Dermis microvascular lymphatic vessel endothelial cell (primary cell): ENCODE results near the gene LAMTOR1. TPM values are rescaled to one million over a fixed set of nuclear protein-coding genes. Genes with fewer than 3 reads are reported as not detected.

Experiments
- DNase-seq, 2 donors: peaks; one replicate each; pipeline versions ENCODE4 v3.0.0 to v3.0.0-alpha.2; 2010; ENCODE audit warnings: low read depth in 2 of 2
- total RNA-seq: library from RNA; depleted of rRNA; stranded (reverse); fragments of >200 nt; gene quantifications from 2 replicates; pipeline ENCODE4 v1.2.1, GENCODE V29; 2014

The LAMTOR1 gene
- total RNA-seq, 1 donor from 2014 or later = 91.1 TPM

- no peak for DNase-seq
These were observed 16.1 kb upstream of the LAMTOR1 start for GRCh38 chr11:72119198-72119597.

- DNase-seq = no peak
These were observed 13.1 kb upstream of the LAMTOR1 start for GRCh38 chr11:72116019-72116755.

- DNase-seq = no peak
These were observed 11.5 kb upstream of the LAMTOR1 start for GRCh38 chr11:72114570-72114969.

- DNase-seq = no peak
These were observed 10.1 kb upstream of the LAMTOR1 start for GRCh38 chr11:72112978-72113808.

- DNase-seq = peak; percentile 99 to 100
These were observed 9.3 kb upstream of the LAMTOR1 start, which contains the start of gene ANAPC15 for GRCh38 chr11:72112143-72112977. TSS of gene ANAPC15 (minus strand) at chr11:72112695. CDS start at chr11:72111276, 1,419 bp downstream.

GRCh38 chr11:72111300-72112142 is 8.4 kb upstream of the LAMTOR1 start:
- no peak for DNase-seq

- DNase-seq = no peak
These were observed 2.8 kb upstream of the LAMTOR1 start, which contains the start of gene TOMT for GRCh38 chr11:72105888-72106287. TSS of gene TOMT (plus strand) at chr11:72105924. CDS start at chr11:72105952, 28 bp downstream.

GRCh38 chr11:72103754-72104167 is 664 bp upstream of the LAMTOR1 start:
- DNase-seq = no peak

- DNase-seq = no peak
These were observed 509 bp downstream of the LAMTOR1 start for GRCh38 chr11:72102631-72102945.

GRCh38 chr11:72102162-72102561 is 935 bp downstream of the LAMTOR1 start:
- no peak for DNase-seq

- peak in 1 of 2 donors; percentile 36 for DNase-seq
These were observed 2.6 kb downstream of the LAMTOR1 start for GRCh38 chr11:72100462-72100861.

- no peak for DNase-seq
These were observed 3.1 kb downstream of the LAMTOR1 start for GRCh38 chr11:72100009-72100408.

- DNase-seq = no peak
These were observed 4.4 kb downstream of the LAMTOR1 start for GRCh38 chr11:72098741-72099140.

GRCh38 chr11:72091292-72091691 is 11.8 kb downstream of the LAMTOR1 start:
- DNase-seq = peak; percentile 30 to 65

GRCh38 chr11:72088076-72088808 is 14.9 kb downstream of the LAMTOR1 start:
- no peak for DNase-seq

- DNase-seq = no peak
These were observed 17.3 kb downstream of the LAMTOR1 start for GRCh38 chr11:72085621-72086351.

GRCh38 chr11:72084965-72085364 is 18.1 kb downstream of the LAMTOR1 start:
- no peak for DNase-seq

- no peak for DNase-seq
These were observed 19.0 kb downstream of the LAMTOR1 start for GRCh38 chr11:72084076-72084475.

- DNase-seq = no peak
These were observed 19.7 kb downstream of the LAMTOR1 start for GRCh38 chr11:72083414-72083813.
